UCSD-AML1 (cell line): ENCODE results near the gene HCN3.
"Not testable (repeated sequence)": the region's sequence is repeated elsewhere in the genome, so short reads cannot be mapped to it uniquely, and the experiment has no call there.

Source experiments
- DNase-seq: peaks from one replicate; lab custom pipeline; 2025; ENCODE audit not compliant: unreplicated experiment; lab: John Stamatoyannopoulos, UW

HCN3 gene

GRCh38 chr1:155328856-155329255 lies 51.6 kb downstream of the HCN3 start:
- DNase-seq = not testable (repeated sequence)

GRCh38 chr1:155329980-155330598 lies 52.8 kb downstream of the HCN3 start:
- DNase-seq = no peak

- DNase-seq = no peak
Observed at GRCh38 chr1:155334962-155335361, 57.7 kb downstream of the HCN3 start.
